DOHH2 (cell line): ENCODE measurements around the gene SBNO2.

ENCODE experiments used
- H3F3A ChIP-seq: fragments of 200-600 bp; sonication (generic), shearing (Covaris generic); 2 replicates; pipeline ENCODE4 v1.6.0; 2016; ENCODE audit warnings: antibody characterized with exemption, mild to moderate bottlenecking; ENCODE audit not compliant: control insufficient read depth, insufficient read depth
- H3K27ac ChIP-seq: fragments of 200-600 bp; sonication (generic); 2 replicates; pipeline ENCODE4 v1.5.1; 2014; ENCODE audit warnings: low read depth, mild to moderate bottlenecking, low read length, moderate library complexity
- H3K27me3 ChIP-seq: fragments of 200-600 bp; sonication (generic); 2 replicates; pipeline ENCODE4 v1.6.1; 2014; ENCODE audit warnings: mild to moderate bottlenecking, low read length, mixed read lengths; ENCODE audit not compliant: control insufficient read depth
- H3K36me3 ChIP-seq: fragments of 200-600 bp; sonication (generic); 2 replicates; pipeline ENCODE4 v1.6.1; 2014; ENCODE audit warnings: mild to moderate bottlenecking, low read length, moderate library complexity, mixed read lengths; ENCODE audit not compliant: control insufficient read depth
- H3K4me1 ChIP-seq: fragments of 200-600 bp; sonication (generic); 2 replicates; pipeline ENCODE4 v1.6.1; 2014; ENCODE audit warnings: mild to moderate bottlenecking, low read length, mixed read lengths; ENCODE audit not compliant: control insufficient read depth
- H3K4me2 ChIP-seq: fragments of 200-600 bp; sonication (generic); 2 replicates; pipeline ENCODE4 v1.6.0; 2014; ENCODE audit warnings: mild to moderate bottlenecking, low read length, moderate library complexity
- H3K4me3 ChIP-seq: fragments of 200-600 bp; sonication (generic); 2 replicates; pipeline ENCODE4 v1.5.1; 2014; ENCODE audit warnings: mild to moderate bottlenecking, low read length, mixed read lengths
- H3K79me2 ChIP-seq: fragments of 200-600 bp; sonication (generic); 2 replicates; pipeline ENCODE4 v1.6.1; 2014; ENCODE audit warnings: mild to moderate bottlenecking, low read length, mixed read lengths; ENCODE audit not compliant: control insufficient read depth
- H3K9me2 ChIP-seq: fragments of 200-600 bp; sonication (generic); replicated peaks from 2 replicates; pipeline ENCODE4 v1.6.1; 2014; ENCODE audit warnings: mild to moderate bottlenecking, low read length, mixed read lengths; ENCODE audit not compliant: control insufficient read depth
- H3K9me3 ChIP-seq: fragments of 200-600 bp; sonication (generic); 2 replicates; pipeline ENCODE4 v1.6.1; 2014; ENCODE audit warnings: antibody characterized with exemption, low read length, mixed read lengths; ENCODE audit not compliant: control insufficient read depth, insufficient read depth
- H4K20me1 ChIP-seq: fragments of 200-600 bp; sonication (generic); 2 replicates; pipeline ENCODE4 v1.6.0; 2014; ENCODE audit warnings: low read depth, mild to moderate bottlenecking, antibody characterized with exemption, low read length, moderate library complexity; ENCODE audit not compliant: control insufficient read depth, insufficient read depth
- EZH2phosphoT487 ChIP-seq: fragments of 200-600 bp; sonication (generic); IDR thresholded peaks from 2 replicates; pipeline ENCODE4 v1.6.1; 2017; ENCODE audit warnings: borderline replicate concordance, mild to moderate bottlenecking, antibody characterized with exemption, low read length, moderate library complexity, mixed read lengths
- TF ChIP-seq, protein P1 (sequence below): fragments of 200-600 bp; sonication (generic); IDR thresholded peaks from one replicate; pipeline ENCODE4 v1.5.1; 2014; ENCODE audit warnings: antibody characterized with exemption, mild to moderate bottlenecking, low read depth, low read length; ENCODE audit not compliant: poor library complexity, severe bottlenecking

SBNO2 gene

DNA sequence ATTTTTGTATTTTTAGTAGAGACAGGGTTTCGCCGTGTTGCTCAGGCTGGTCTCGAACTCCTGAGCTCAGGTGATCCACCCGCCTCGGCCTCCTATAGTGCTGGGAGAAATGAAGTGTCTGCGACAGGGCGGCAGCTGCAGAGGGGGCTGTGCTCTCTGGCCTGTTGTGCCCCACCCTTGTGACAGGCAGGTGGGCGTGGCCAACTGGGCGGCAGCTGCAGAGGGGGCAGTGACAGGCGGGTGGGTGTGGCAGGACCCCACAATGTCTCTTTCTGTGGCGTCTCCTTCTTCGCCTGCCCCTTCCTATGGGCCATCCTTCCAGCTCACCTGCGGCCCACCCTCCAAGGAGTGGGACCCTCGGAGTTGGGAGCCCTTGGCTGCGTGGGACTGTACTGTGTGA, 43.3 kb upstream of the SBNO2 start:
- Histone ChIP-seq H3K79me2 (peaks cover 81% of the 10 kb centered on the region), H3K9me3 (no peaks in the 10 kb centered on the region), H4K20me1 (peaks cover 8% of the 10 kb centered on the region; the same call in 1 of the 2 replicates), H3K36me3 (peaks cover 39% of the 10 kb centered on the region), H3K4me3 (no peak overlapping the region), H3K27me3 (no peaks in the 10 kb centered on the region), H3F3A (no peaks in the 10 kb centered on the region), H3K9me2 (no peaks in the 10 kb centered on the region), H3K27ac (no peak overlapping the region), H3K4me1 (peaks cover 8% of the 10 kb centered on the region), H3K4me2 (no peak overlapping the region)
- TF ChIP-seq EZH2phosphoT487, result no peak
- TF ChIP-seq, protein P1, sequence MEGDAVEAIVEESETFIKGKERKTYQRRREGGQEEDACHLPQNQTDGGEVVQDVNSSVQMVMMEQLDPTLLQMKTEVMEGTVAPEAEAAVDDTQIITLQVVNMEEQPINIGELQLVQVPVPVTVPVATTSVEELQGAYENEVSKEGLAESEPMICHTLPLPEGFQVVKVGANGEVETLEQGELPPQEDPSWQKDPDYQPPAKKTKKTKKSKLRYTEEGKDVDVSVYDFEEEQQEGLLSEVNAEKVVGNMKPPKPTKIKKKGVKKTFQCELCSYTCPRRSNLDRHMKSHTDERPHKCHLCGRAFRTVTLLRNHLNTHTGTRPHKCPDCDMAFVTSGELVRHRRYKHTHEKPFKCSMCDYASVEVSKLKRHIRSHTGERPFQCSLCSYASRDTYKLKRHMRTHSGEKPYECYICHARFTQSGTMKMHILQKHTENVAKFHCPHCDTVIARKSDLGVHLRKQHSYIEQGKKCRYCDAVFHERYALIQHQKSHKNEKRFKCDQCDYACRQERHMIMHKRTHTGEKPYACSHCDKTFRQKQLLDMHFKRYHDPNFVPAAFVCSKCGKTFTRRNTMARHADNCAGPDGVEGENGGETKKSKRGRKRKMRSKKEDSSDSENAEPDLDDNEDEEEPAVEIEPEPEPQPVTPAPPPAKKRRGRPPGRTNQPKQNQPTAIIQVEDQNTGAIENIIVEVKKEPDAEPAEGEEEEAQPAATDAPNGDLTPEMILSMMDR, result no peak

DNA sequence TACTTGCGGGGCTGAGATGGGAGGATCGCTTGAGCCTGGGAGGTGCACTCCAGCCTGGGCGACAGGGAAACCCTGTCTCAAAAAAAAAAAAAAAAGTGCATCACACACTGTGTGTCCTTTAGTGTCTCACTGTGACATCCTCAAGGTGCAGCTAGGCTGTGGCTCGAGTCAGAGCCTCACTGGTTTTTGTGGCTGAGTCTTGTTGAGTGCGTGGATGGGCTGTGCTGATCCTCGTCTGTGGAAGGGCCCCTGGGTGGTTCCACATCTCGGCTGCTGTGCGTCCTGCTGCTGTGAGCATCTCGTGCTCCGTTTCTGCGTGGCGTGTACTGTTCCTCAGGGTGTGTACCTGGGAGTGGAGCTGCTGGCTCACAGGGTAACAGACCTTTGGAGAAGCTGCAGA, 42.7 kb upstream of the SBNO2 start:
- H3K4me3 ChIP-seq, result no peak overlapping the region
- TF ChIP-seq, protein P1, result no peak
- no peak for TF ChIP-seq EZH2phosphoT487
- H3K4me2 ChIP-seq, result no peak overlapping the region
- H3K36me3 ChIP-seq, result peaks cover 38% of the 10 kb centered on the region
- no peak overlapping the region for H3K27ac ChIP-seq
- peaks cover 87% of the 10 kb centered on the region for H3K79me2 ChIP-seq
- no peaks in the 10 kb centered on the region for H3F3A ChIP-seq
- H3K9me2 ChIP-seq, result no peaks in the 10 kb centered on the region
- H3K9me3 ChIP-seq, result no peaks in the 10 kb centered on the region
- peaks cover 8% of the 10 kb centered on the region; the same call in 1 of the 2 replicates for H4K20me1 ChIP-seq
- peaks cover 8% of the 10 kb centered on the region for H3K4me1 ChIP-seq
- H3K27me3 ChIP-seq, result no peaks in the 10 kb centered on the region

DNA sequence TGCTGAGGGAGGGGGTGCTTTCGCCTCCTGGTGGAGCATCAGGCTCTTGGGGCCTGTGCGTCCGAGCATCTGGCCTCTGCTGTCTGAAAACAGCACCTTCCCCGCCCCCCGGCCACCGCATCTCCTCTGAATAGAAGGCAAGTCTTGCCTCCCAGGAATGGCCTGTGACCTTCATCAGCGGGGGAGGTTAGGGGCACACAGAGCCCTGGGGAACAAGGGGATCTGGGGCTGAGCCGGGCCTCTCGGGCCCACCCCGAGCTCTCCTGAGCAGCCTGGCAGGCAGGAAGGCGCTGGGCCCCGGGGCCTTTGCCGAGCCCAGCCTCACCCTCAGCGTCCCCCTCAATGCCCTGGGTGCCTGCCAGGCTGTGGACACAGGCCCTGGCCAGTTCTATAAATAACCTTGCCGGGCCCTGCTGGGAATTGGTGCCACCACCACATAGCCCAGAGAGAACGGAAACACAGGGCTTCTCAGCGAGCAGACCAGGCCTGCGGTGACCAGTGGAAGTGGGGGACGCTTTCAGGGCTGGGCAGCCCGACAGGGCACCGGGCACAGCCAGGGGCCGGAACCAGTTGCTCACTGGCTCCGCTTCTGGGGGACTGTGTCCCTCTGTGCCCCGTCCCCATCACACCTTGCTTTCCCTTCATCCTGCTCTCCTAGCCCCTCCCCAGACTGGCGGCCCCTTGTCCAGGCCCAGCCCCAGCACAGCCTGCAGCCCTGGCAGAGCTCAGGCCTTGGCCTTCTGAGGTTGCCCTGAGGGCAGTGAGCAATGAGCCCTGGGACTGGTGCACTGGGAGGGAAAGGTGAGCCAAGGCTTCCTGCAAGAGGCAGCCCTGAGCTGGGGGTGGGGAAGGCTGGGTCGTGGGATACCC, 41.0 kb upstream of the SBNO2 start:
- no peak overlapping the region for H3K4me2 ChIP-seq
- no peak for TF ChIP-seq EZH2phosphoT487
- TF ChIP-seq, protein P1, result no peak
- peaks cover 29% of the 10 kb centered on the region for H3K36me3 ChIP-seq
- peaks cover 8% of the 10 kb centered on the region for H3K4me1 ChIP-seq
- no peak overlapping the region for H3K4me3 ChIP-seq
- H4K20me1 ChIP-seq, result peaks cover 14% of the 10 kb centered on the region; the same call in 1 of the 2 replicates
- H3K9me3 ChIP-seq, result no peaks in the 10 kb centered on the region
- peaks cover 95% of the 10 kb centered on the region for H3K79me2 ChIP-seq
- H3K27me3 ChIP-seq, result no peaks in the 10 kb centered on the region
- no peak overlapping the region for H3K27ac ChIP-seq
- no peaks in the 10 kb centered on the region for H3F3A ChIP-seq
- no peaks in the 10 kb centered on the region for H3K9me2 ChIP-seq
